NCI-H128 (cell line): Measurements from ENCODE around the gene ARAP2.

ENCODE experiments used
- DNase-seq: peaks from one replicate; lab custom pipeline; 2025; ENCODE audit not compliant: unreplicated experiment; lab: John Stamatoyannopoulos, UW

Gene ARAP2

GRCh38 chr4:36244257-36245082, at the start of gene ARAP2:
TSS of gene ARAP2 (minus strand) at chr4:36244514. CDS start at chr4:36229486, 15,028 bp downstream.
- no peak for DNase-seq

GRCh38 chr4:36292556-36293188, 48.4 kb upstream of the ARAP2 start:
- no peak for DNase-seq

- DNase-seq, result no peak
Measured at GRCh38 chr4:36290641-36291040, 46.3 kb upstream of the ARAP2 start.

GRCh38 chr4:36288731-36289426, 44.6 kb upstream of the ARAP2 start:
- no peak for DNase-seq

- DNase-seq, result no peak
Measured at GRCh38 chr4:36286481-36286871, 42.2 kb upstream of the ARAP2 start.

- DNase-seq, result no peak
Measured at GRCh38 chr4:36285784-36286480, 41.6 kb upstream of the ARAP2 start.

GRCh38 chr4:36283912-36284465, 39.7 kb upstream of the ARAP2 start:
- no peak for DNase-seq

- DNase-seq, result no peak
Measured at GRCh38 chr4:36282503-36283030, 38.3 kb upstream of the ARAP2 start.

- DNase-seq, result no peak
Measured at GRCh38 chr4:36281384-36282106, 37.2 kb upstream of the ARAP2 start, which contains the start of gene DTHD1. TSS of gene DTHD1 (plus strand) at chr4:36281616. CDS start at chr4:36281759, 143 bp downstream.

- DNase-seq, result no peak
Measured at GRCh38 chr4:36280555-36280954, 36.2 kb upstream of the ARAP2 start.

GRCh38 chr4:36278789-36279188, 34.5 kb upstream of the ARAP2 start:
- no peak for DNase-seq

- DNase-seq, result no peak
Measured at GRCh38 chr4:36277533-36277932, 33.2 kb upstream of the ARAP2 start.

- no peak for DNase-seq
Measured at GRCh38 chr4:36274158-36274557, 29.8 kb upstream of the ARAP2 start.

GRCh38 chr4:36273276-36273675, 29.0 kb upstream of the ARAP2 start:
- DNase-seq, result no peak

GRCh38 chr4:36269533-36270173, 25.3 kb upstream of the ARAP2 start:
- DNase-seq, result no peak

GRCh38 chr4:36269101-36269500, 24.8 kb upstream of the ARAP2 start:
- no peak for DNase-seq

GRCh38 chr4:36267486-36268268, 23.4 kb upstream of the ARAP2 start:
- DNase-seq, result no peak

GRCh38 chr4:36264207-36264826, 20.0 kb upstream of the ARAP2 start:
- no peak for DNase-seq
